Left forelimb (tissue), 1 donor: ENCODE measurements around the gene SIRT2.
"Not testable (repeated sequence)": the region's sequence is repeated elsewhere in the genome, so short reads cannot be mapped to it uniquely, and the experiment has no call there.

ENCODE experiments used
- DNase-seq: peaks from one replicate; pipeline ENCODE4 v3.0.0-alpha.2; 2018; ENCODE audit warnings: low spot score

SIRT2 gene

GRCh38 chr19:38898788-38899446 is 501 bp downstream of the SIRT2 start:
- no peak for DNase-seq

GRCh38 chr19:38894968-38895367 is 4.5 kb downstream of the SIRT2 start:
- DNase-seq, result no peak

GRCh38 chr19:38893341-38893771 is 6.1 kb downstream of the SIRT2 start:
- no peak for DNase-seq

GRCh38 chr19:38892841-38893240 is 6.6 kb downstream of the SIRT2 start:
- no peak for DNase-seq

- DNase-seq, result no peak
Measured at GRCh38 chr19:38891771-38892170, 7.6 kb downstream of the SIRT2 start.

GRCh38 chr19:38890686-38891085 is 8.7 kb downstream of the SIRT2 start:
- DNase-seq, result no peak

GRCh38 chr19:38889803-38890202 is 9.6 kb downstream of the SIRT2 start:
- DNase-seq, result no peak

- DNase-seq, result no peak
Measured at GRCh38 chr19:38888876-38889275, 10.5 kb downstream of the SIRT2 start.

- not testable (repeated sequence) for DNase-seq
Measured at GRCh38 chr19:38884691-38885090, 14.7 kb downstream of the SIRT2 start.

GRCh38 chr19:38883286-38883685 is 16.1 kb downstream of the SIRT2 start:
- DNase-seq, result no peak

GRCh38 chr19:38880882-38881609 is 18.4 kb downstream of the SIRT2 start:
- DNase-seq, result no peak

- no peak for DNase-seq
Measured at GRCh38 chr19:38880076-38880881, 19.1 kb downstream of the SIRT2 start.

- no peak for DNase-seq
Measured at GRCh38 chr19:38879400-38879751, 20.0 kb downstream of the SIRT2 start.

- no peak for DNase-seq
Measured at GRCh38 chr19:38878575-38879399, 20.6 kb downstream of the SIRT2 start.

- no peak for DNase-seq
Measured at GRCh38 chr19:38877781-38878574, 21.4 kb downstream of the SIRT2 start, which contains the start of gene RINL. Gene RINL, minus strand, starts transcription at chr19:38878275. Its CDS starts 1,533 bp downstream, at chr19:38876742.

- DNase-seq, result no peak
Measured at GRCh38 chr19:38875656-38876395, 23.6 kb downstream of the SIRT2 start.

GRCh38 chr19:38873400-38873799 is 26.0 kb downstream of the SIRT2 start:
- DNase-seq, result not testable (repeated sequence)

- no peak for DNase-seq
Measured at GRCh38 chr19:38870612-38871011, 28.8 kb downstream of the SIRT2 start.

- no peak for DNase-seq
Measured at GRCh38 chr19:38869836-38870607, 29.4 kb downstream of the SIRT2 start.
